Neural progenitor cell (in vitro differentiated cells): Measurements from ENCODE around the gene MEG3.

Experiments
- CTCF ChIP-seq: fragments of 200-600 bp; sonication (generic); IDR thresholded peaks from 2 replicates; pipeline ENCODE4 v1.5.1; 2017; ENCODE audit warnings: antibody characterized with exemption, mild to moderate bottlenecking
- EZH2 ChIP-seq: fragments of 200-600 bp; sonication (generic); IDR thresholded peaks from 2 replicates; pipeline ENCODE4 v1.6.1; 2017; ENCODE audit warnings: antibody characterized with exemption, mild to moderate bottlenecking, moderate library complexity
- EZH2phosphoT487 ChIP-seq: fragments of 200-600 bp; sonication (generic); IDR thresholded peaks from 2 replicates; pipeline ENCODE4 v1.6.1; 2017; ENCODE audit warnings: antibody characterized with exemption

GRCh38 chr14:100898935-100899883, 73.3 kb downstream of the MEG3 start:
- no peak for TF ChIP-seq EZH2phosphoT487
- TF ChIP-seq CTCF: no peak
- TF ChIP-seq EZH2: no peak
